Endometrium (tissue), 2 donors: ENCODE measurements around the gene CYP8B1.
"Not testable (repeated sequence)": the region's sequence is repeated elsewhere in the genome, so short reads cannot be mapped to it uniquely, and the experiment has no call there.

Experiments
- FAIRE-seq: peaks from 2 replicates; lab custom pipeline; 2012; peaks lifted over from hg19 to GRCh38; lab: Jason Lieb, UNC
- donor health status: control.
- donor health status: control.

The CYP8B1 gene

GRCh38 chr3:42886294-42886822, 10.7 kb upstream of the CYP8B1 start:
- no peak for FAIRE-seq

GRCh38 chr3:42884324-42884723, 8.6 kb upstream of the CYP8B1 start:
- FAIRE-seq, result no peak

GRCh38 chr3:42883251-42883930, 7.7 kb upstream of the CYP8B1 start:
- not testable (repeated sequence) for FAIRE-seq

DNA sequence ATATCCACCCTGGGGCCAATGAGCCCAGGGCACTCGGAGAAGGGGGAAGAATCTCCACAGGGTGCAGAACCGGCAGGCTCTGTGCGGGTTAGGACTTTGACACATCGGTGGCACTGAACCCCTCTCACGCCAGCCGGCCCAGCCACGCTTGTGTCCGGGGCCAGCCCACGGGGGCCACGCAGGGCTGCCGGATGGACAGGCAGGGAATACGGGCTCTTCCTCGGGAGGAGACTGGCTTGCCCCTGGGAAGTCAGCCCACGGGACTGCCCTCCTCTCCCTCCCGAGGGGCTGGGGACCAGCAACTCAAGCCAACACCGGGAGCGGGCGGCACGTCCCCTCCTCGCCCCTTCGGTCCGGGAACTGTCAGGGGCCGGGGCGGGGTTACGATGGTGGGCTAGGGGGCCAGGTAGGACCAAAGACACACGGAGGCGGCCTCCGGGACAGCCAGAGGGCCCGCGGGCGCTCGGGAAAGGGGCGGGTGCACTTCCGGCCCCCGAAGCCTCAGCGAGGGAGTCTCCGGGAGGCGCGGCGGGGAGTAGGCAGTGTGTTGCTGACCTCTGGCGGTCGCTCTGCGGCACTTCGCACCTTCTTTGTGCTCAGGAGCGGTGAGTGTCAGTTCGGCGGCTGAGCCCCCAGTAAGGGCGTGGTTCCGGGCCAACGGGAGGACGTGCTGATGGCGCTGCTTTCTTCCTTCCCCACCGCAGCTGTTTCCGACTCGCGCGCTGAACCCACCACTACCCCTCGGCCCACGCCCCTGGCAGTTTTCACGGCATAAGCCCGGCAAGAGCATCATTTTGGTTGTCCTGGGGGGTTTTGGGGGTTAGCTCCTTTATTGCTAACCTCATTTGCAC, 5.1 kb upstream of the CYP8B1 start:
- FAIRE-seq, result no peak

DNA sequence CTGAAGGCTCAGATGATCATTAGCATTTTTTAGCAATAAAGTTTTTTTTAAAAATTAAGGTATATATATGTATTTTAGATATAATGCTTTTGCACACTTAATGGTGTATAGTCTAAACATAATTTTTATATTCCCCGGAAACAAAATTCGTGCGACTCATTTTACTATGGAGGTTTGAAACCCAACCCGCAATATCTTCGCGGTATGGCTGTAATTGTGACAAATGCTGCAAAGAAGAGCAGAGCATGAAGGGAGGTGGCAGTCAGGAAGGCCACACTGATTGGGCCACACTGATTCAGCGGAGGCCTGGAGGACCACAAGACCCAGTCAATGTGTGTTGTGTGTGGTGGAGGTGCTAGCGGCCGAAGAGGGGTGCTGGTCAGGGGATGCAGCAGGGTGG, 4.5 kb upstream of the CYP8B1 start:
- FAIRE-seq, result no peak

DNA sequence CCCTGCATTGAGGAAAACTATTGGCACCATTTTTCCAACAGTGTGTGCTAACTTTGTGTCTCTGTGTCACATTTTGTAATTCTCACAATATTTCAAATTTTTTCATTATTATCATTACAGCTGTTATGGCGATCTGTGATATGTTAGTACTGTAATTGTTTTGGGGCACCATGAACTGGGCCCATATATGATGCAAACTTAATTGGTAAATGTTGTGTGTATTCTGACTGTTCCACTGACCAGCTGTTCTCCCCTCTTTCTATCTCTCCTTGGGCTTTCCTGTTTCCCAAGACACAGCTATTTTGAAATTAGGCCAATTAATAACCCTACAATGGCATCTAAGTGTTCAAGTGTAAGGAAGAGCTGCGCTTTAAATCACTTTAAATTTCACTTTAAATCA, 2.2 kb upstream of the CYP8B1 start:
- FAIRE-seq, result no peak

DNA sequence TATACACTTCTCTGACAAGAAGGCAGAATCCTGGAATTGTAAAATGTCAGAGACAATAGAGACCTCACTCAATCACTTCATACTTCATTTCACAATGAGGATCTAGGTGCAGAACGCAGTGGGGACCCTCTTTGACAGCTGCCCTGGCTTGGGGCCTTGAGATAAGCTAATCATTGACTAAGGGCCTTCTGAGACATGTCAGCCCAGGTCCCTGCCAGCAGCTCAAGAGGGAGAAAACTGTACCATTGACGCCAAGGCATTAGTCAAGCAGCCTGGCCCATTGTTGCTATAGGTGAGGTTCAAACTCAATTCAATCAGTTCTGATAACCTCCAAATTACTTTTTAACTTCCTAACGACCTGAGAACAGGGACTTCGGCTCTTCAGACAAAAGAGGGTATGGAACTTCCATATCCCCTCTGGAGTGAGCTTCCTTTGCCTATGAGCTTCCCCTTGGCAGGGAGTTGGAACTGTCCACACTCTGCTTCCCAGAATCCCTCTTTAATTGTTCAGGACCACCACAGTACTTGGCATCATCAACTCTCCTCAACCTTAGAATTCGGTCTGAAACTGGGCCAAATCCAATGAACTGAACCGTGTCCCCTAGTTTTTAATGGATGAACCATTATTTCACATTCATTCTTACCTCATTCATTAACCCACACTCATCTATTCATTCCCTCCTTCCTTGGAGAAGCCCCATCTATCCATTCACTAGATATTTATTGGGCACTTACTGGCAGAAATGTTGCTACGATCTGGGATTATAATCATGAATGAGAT, 1.5 kb upstream of the CYP8B1 start:
- no peak for FAIRE-seq

- FAIRE-seq, result no peak
Observed at GRCh38 chr3:42876401-42876800, 722 bp upstream of the CYP8B1 start.

DNA sequence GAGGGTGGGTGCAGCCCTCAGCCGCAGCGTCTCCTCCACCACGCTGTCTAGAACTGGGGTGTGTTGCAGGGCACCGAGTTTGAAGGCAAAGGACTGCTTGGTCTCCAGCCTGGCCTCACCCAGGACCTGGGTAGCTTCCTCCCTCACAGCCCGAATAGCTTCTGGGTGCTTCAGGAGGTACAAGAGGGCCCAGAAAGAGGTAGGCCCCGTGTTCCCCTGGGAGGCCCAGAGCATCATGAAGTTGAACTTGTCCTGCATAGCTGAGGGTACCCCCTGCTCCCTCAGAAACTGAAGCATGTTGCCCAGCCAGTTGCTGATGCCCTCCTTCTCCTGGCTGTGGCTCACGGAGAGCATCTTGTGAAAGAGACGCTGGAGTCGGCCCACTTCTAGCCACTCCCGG, 930 bp downstream of the CYP8B1 start:
- FAIRE-seq, result no peak

- no peak for FAIRE-seq
Observed at GRCh38 chr3:42873221-42873982, 2.3 kb downstream of the CYP8B1 start.

DNA sequence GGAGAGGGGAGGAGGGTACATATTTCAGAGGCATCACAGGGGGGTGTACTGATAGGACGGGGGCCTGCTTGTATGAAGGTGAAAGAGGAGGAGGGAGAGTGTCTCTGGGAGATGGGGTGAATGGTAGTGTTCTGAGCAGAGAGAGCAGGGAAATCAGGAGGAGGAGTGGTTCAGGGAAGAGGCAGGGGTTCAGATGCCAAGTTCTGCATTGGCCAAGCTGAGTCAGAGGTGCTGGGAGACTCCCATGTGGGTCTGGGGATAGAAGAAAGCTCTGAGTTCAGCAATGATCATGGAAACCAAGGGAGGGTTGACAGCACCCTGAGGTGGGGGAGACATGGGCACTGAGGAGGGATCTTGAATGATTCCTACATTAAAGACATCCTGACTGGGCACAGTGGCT, 3.0 kb downstream of the CYP8B1 start:
- no peak for FAIRE-seq

- no peak for FAIRE-seq
Observed at GRCh38 chr3:42871592-42872196, 4.0 kb downstream of the CYP8B1 start.

DNA sequence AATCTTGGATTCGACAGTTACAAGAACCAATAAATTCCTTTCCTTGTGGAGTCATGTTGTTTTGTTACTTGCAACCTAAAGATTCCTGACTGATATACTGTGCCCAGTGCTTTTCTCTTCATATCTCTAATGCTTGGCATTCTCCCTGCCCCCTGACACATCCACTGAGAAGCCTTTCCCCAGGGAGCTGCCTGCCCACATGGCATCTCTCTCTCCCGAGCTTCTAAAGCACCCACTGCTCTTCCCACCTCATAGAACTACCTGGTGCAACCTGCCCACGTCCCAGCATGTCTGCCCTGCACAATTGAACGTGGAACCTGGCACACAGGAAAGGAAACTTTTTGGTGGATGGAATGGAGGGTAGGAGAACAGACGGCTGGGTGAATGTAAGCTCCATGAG, 6.8 kb downstream of the CYP8B1 start:
- FAIRE-seq, result no peak

- FAIRE-seq, result no peak
Observed at GRCh38 chr3:42867138-42867537, 8.5 kb downstream of the CYP8B1 start.

DNA sequence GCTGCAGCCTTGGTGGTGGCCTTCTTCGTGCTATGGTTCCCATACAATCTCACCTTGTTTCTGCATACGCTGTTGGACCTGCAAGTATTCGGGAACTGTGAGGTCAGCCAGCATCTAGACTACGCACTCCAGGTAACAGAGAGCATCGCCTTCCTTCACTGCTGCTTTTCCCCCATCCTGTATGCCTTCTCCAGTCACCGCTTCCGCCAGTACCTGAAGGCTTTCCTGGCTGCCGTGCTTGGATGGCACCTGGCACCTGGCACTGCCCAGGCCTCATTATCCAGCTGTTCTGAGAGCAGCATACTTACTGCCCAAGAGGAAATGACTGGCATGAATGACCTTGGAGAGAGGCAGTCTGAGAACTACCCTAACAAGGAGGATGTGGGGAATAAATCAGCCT, 10.4 kb downstream of the CYP8B1 start:
- no peak for FAIRE-seq

DNA sequence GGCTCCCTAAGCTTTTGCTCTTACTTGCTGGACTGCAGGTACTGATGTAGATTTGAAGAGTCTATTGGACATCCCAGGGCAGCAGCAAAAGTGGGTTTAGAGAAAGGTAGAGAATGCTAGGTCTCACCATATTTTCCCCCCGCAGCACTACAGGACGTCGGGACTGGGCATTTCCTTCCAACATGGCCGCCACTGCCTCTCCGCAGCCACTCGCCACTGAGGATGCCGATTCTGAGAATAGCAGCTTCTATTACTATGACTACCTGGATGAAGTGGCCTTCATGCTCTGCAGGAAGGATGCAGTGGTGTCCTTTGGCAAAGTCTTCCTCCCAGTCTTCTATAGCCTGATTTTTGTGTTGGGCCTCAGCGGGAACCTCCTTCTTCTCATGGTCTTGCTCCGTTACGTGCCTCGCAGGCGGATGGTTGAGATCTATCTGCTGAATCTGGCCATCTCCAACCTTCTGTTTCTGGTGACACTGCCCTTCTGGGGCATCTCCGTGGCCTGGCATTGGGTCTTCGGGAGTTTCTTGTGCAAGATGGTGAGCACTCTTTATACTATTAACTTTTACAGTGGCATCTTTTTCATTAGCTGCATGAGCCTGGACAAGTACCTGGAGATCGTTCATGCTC, 11.2 kb downstream of the CYP8B1 start:
- no peak for FAIRE-seq

- no peak for FAIRE-seq
Observed at GRCh38 chr3:42856544-42856943, 19.1 kb downstream of the CYP8B1 start.

- FAIRE-seq, result no peak
Observed at GRCh38 chr3:42855547-42856380, 19.9 kb downstream of the CYP8B1 start.

DNA sequence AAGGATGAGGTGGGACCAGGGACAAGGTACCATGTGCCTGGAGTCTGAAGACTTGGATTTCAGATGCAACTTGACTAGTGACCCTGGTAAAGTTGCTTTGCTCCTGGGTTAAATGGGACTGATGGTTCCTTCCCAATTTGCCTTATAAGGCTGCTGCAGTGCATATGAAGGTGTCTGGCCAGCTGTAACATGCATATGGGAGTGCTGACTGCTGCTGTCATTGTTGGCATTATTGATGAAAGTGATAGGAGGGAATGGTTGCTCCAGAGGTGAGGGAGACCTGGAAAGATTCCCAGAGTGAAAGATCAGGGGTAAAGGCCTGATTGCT, 20.5 kb downstream of the CYP8B1 start:
- FAIRE-seq, result no peak

- FAIRE-seq, result no peak
Observed at GRCh38 chr3:42853739-42854302, 21.9 kb downstream of the CYP8B1 start.
